ENCODE measurements around the gene ZNF883. TPM values are rescaled to one million over a fixed set of nuclear protein-coding genes. Genes with fewer than 3 reads are reported as not detected.
A peak's percentile ranks its signal among the peaks of the same experiment; 100 is the strongest.
"Not testable (repeated sequence)": the region's sequence is repeated elsewhere in the genome, so short reads cannot be mapped to it uniquely, and the experiment has no call there.

Gene ZNF883
- total RNA-seq (2021), result 1.7 and 2.2 TPM in 2 replicates
- percentile 18 among the genes with signal in this experiment for Bru-seq, nascent RNA
- percentile 26 among the genes with signal in this experiment for BruChase-seq, experiment 1, labeled RNA remaining after a 2-hour chase
- percentile 24 among the genes with signal in this experiment for BruChase-seq, experiment 2, labeled RNA remaining after a 6-hour chase
- long read RNA-seq, partial matches to known transcripts, result 2 of 4 reads
- long read RNA-seq, other reads (novel, unspliced or antisense), result 0 of 4 reads

DNA sequence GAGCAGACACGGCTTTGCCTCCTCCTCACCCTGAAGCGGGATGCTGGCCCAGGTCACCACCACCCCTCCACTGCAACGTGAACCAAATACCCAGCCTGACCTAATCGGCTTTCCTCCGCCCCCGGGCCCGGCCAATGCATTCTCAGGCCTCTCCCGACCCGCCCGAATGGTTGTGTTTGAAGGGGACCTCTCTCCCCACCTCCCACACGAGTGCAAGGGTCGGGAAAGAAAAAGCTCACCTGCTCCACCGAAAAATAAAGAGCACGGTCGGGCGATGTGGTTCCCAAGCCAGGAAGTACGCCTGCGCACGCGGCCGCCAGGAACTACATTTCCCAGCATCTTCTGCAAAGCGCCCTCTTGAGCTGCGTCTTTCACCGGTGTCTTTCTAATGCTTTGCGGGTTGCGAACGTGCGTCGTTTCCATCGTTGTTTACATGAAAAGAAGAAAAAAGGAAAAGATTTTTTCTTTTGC, at the start of gene ZNF883:
Gene ZNF883, minus strand, starts transcription at position 282 of the 471 bp plus-strand sequence.
- H3F3A ChIP-seq (ENCODE audit: insufficient read depth, low read depth), result no peaks in the 10 kb centered on the region
- H3K4me2 ChIP-seq, result peak within 1 kb of the TSS; percentile 67
- ChIA-PET POLR2A (ENCODE audit: unreplicated experiment) (no interaction called here), CTCF (no interaction called here)
- H3K4me3 ChIP-seq, result peak within 1 kb of the TSS; percentile 45; the same call in 1 of the 2 replicates
- TF ChIP-seq, protein P1, sequence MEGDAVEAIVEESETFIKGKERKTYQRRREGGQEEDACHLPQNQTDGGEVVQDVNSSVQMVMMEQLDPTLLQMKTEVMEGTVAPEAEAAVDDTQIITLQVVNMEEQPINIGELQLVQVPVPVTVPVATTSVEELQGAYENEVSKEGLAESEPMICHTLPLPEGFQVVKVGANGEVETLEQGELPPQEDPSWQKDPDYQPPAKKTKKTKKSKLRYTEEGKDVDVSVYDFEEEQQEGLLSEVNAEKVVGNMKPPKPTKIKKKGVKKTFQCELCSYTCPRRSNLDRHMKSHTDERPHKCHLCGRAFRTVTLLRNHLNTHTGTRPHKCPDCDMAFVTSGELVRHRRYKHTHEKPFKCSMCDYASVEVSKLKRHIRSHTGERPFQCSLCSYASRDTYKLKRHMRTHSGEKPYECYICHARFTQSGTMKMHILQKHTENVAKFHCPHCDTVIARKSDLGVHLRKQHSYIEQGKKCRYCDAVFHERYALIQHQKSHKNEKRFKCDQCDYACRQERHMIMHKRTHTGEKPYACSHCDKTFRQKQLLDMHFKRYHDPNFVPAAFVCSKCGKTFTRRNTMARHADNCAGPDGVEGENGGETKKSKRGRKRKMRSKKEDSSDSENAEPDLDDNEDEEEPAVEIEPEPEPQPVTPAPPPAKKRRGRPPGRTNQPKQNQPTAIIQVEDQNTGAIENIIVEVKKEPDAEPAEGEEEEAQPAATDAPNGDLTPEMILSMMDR (conservative IDR thresholded peaks at IDR 0.05), result no peak
- no peak for TF ChIP-seq EZH2 (IDR thresholded peaks at IDR 0.05; ENCODE audit: low read depth)
- intact Hi-C loops (cut with micrococcal nuclease; ENCODE audit: unreplicated experiment), result no loop called here
- H4K20me1 ChIP-seq (ENCODE audit: insufficient read depth), result no peaks in the 10 kb centered on the region
- H3K27ac ChIP-seq, result no peak within 1 kb of the TSS
- peak within 1 kb of the TSS; percentile 61; the same call in 1 of the 2 replicates for H2AFZ ChIP-seq
- H3K36me3 ChIP-seq (ENCODE audit: low read depth), result no peaks in the 10 kb centered on the region
- DNase-seq, result peak in 1 of 2 experiments; percentile 41
- H3K4me1 ChIP-seq (replicated peaks; ENCODE audit: insufficient read depth), result no peaks in the 10 kb centered on the region
- H3K9me2 ChIP-seq (ENCODE audit: insufficient read depth), result no peaks in the 10 kb centered on the region
- no peaks in the 10 kb centered on the region for H3K79me2 ChIP-seq (ENCODE audit: low read depth)
- no peaks in the 10 kb centered on the region; the same call in 1 of the 2 replicates for H3K9me3 ChIP-seq (ENCODE audit: insufficient read depth, low read depth)
- no TSS peak for BruUV-seq (replicated peaks)
- peaks cover 8% of the 10 kb centered on the region; the same call in 1 of the 2 replicates for H3K27me3 ChIP-seq (ENCODE audit: insufficient read depth, low read depth)

DNA sequence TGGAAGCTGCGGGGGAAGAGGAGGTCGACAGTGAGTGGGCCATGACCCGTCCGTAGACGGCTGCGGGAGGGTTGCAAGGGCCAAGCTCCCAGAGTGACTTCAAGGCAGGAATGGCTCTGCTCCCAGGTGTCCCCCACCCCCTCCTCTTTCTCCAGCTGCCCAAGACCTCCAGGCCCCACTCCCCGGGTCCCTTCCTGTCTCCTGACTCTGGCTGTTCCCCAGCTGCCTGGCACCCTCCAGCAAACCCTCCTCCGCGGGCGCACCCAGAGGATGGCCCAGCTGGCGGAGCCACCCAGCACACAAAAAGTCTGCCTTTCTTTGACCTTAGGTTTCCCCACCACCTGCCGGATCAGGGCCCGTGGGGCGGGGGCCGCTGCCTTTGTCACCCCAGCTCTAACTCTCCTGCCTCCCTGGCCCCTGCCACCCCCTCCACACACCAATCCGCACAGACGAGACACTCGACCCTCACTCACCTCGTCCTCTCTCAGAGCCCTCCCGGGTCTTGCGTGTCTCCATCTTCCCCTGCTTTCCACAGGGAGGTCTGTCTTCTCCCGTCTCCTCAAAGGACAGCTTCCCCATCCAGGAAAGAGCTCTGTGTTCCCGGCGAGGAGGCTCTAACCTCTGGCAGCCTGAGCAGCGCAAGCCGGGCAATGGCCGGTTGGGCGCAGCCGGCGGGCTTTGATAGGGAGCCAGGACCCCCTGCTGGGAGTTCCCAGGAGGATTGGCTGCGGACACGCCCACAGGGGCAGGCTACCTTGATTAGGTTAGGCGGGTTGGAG, 49.3 kb upstream of the ZNF883 start:
- POLR2A ChIA-PET (ENCODE audit: unreplicated experiment); H3K4me2 ChIP-seq; H3K27me3 ChIP-seq (ENCODE audit: insufficient read depth, low read depth); H3K79me2 ChIP-seq (ENCODE audit: low read depth); H3F3A ChIP-seq (ENCODE audit: insufficient read depth, low read depth); H3K9me3 ChIP-seq (ENCODE audit: insufficient read depth, low read depth); H3K36me3 ChIP-seq (ENCODE audit: low read depth); DNase-seq; H3K9me2 ChIP-seq (ENCODE audit: insufficient read depth); BruUV-seq (replicated peaks); H3K4me1 ChIP-seq (replicated peaks; ENCODE audit: insufficient read depth); CTCF ChIA-PET; H4K20me1 ChIP-seq (ENCODE audit: insufficient read depth); H3K4me3 ChIP-seq; H2AFZ ChIP-seq; H3K27ac ChIP-seq; intact Hi-C loops (cut with micrococcal nuclease; ENCODE audit: unreplicated experiment): not testable (repeated sequence)

DNA sequence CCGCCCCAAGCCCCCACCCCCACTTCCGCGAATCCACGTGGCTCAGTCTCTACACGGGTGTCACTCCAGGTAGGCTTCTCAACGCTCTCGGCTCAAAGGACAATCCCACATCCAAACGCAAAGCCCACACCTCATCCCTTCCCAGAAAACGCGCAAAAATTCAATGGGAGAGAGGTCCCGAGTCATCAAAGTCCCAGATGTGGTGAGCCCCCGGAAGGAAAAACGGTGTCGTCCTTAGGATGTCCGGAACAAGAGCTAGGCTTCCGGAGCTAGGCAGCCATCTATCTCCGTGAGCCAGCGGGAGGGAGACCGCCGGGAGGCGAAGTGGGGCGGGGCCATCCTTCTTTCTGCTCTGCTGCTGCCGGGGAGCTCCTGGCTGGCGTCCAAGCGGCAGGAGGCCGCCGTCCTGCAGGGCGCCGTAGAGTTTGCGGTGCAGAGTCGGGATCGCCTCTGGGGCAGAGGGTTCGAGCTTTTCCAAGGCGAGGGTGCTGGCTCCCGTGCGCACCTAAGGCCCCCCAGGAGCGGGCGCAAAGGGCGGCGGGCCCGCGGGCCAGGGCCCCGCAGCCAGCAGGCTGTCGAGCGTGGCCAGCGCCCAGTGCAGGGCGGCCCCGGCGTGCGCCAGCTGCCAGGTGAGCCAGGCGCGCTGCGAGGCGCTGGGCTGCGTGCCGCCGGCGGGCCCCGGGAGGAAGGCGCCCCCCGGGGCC, 47.7 kb upstream of the ZNF883 start:
- H3F3A ChIP-seq (ENCODE audit: insufficient read depth, low read depth); intact Hi-C loops (cut with micrococcal nuclease; ENCODE audit: unreplicated experiment); H3K27ac ChIP-seq; H2AFZ ChIP-seq; H3K36me3 ChIP-seq (ENCODE audit: low read depth); H3K9me2 ChIP-seq (ENCODE audit: insufficient read depth); BruUV-seq (replicated peaks); H3K79me2 ChIP-seq (ENCODE audit: low read depth); CTCF ChIA-PET; H3K4me1 ChIP-seq (replicated peaks; ENCODE audit: insufficient read depth); H4K20me1 ChIP-seq (ENCODE audit: insufficient read depth); DNase-seq; POLR2A ChIA-PET (ENCODE audit: unreplicated experiment); H3K27me3 ChIP-seq (ENCODE audit: insufficient read depth, low read depth); H3K4me3 ChIP-seq; H3K4me2 ChIP-seq: not testable (repeated sequence)
- peaks cover 10% of the 10 kb centered on the region; the same call in 1 of the 2 replicates for H3K9me3 ChIP-seq (ENCODE audit: insufficient read depth, low read depth)

DNA sequence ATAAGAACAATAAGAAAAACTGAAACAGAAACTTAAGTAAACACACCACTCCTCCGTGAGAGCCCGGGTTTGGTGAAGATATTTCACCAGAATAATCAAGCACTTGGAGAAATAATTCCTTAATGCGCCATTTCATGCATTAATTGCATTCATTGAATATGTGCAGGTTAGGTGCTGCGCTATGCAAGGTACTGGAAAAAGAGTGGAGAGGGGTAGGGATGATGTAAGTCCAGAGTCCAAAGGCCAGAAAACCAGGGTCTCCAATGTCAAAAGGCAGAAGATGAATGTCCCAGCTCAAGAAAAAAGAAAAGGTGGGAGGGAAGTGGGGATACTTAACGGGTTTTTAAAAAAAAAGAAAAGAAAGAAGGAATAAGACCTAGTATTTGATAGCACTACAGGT, 45.2 kb upstream of the ZNF883 start:
- no peaks in the 10 kb centered on the region for H3F3A ChIP-seq (ENCODE audit: insufficient read depth, low read depth)
- no TSS peak for BruUV-seq (replicated peaks)
- peaks cover 16% of the 10 kb centered on the region for H3K9me3 ChIP-seq (ENCODE audit: insufficient read depth, low read depth)
- H3K4me3 ChIP-seq, result peak overlapping the region; percentile 87
- 0 out of 2 replicates have a peak, but pooled peaks cover 4% of the 10 kb centered on the region for H3K27me3 ChIP-seq (ENCODE audit: insufficient read depth, low read depth)
- intact Hi-C loops (cut with micrococcal nuclease; ENCODE audit: unreplicated experiment), result no loop called here
- H3K9me2 ChIP-seq (ENCODE audit: insufficient read depth), result no peaks in the 10 kb centered on the region
- no peak overlapping the region for H3K27ac ChIP-seq
- POLR2A ChIA-PET (ENCODE audit: unreplicated experiment), result interaction anchor here (0.7 kb wide), 1 partner anchor 190 kb away, joined by 3 read pairs; no protein-coding TSS in a partner anchor
- TF ChIP-seq EZH2 (IDR thresholded peaks at IDR 0.05; ENCODE audit: low read depth), result no peak
- TF ChIP-seq, protein P1 (conservative IDR thresholded peaks at IDR 0.05), result no peak
- peak overlapping the region; percentile 98 for H2AFZ ChIP-seq
- no peaks in the 10 kb centered on the region for H3K36me3 ChIP-seq (ENCODE audit: low read depth)
- no peaks in the 10 kb centered on the region for H3K79me2 ChIP-seq (ENCODE audit: low read depth)
- peak overlapping the region; percentile 90 for H3K4me2 ChIP-seq
- 0 out of 2 replicates have a peak, but pooled peaks cover 5% of the 10 kb centered on the region for H3K4me1 ChIP-seq (replicated peaks; ENCODE audit: insufficient read depth)
- CTCF ChIA-PET, result no interaction called here
- no peaks in the 10 kb centered on the region for H4K20me1 ChIP-seq (ENCODE audit: insufficient read depth)
- no peak for DNase-seq

All from PC-9 (cell line).